Activated effector memory CD4-positive, alpha-beta T cell treated with Interleukin-2 at 50 U/mL for 16 hours (primary cell): Measurements from ENCODE around the gene LTB4R.

Experiments
- DNase-seq: peaks from one replicate; pipeline ENCODE4 v3.0.0-alpha.2; 2020

The LTB4R gene

DNA sequence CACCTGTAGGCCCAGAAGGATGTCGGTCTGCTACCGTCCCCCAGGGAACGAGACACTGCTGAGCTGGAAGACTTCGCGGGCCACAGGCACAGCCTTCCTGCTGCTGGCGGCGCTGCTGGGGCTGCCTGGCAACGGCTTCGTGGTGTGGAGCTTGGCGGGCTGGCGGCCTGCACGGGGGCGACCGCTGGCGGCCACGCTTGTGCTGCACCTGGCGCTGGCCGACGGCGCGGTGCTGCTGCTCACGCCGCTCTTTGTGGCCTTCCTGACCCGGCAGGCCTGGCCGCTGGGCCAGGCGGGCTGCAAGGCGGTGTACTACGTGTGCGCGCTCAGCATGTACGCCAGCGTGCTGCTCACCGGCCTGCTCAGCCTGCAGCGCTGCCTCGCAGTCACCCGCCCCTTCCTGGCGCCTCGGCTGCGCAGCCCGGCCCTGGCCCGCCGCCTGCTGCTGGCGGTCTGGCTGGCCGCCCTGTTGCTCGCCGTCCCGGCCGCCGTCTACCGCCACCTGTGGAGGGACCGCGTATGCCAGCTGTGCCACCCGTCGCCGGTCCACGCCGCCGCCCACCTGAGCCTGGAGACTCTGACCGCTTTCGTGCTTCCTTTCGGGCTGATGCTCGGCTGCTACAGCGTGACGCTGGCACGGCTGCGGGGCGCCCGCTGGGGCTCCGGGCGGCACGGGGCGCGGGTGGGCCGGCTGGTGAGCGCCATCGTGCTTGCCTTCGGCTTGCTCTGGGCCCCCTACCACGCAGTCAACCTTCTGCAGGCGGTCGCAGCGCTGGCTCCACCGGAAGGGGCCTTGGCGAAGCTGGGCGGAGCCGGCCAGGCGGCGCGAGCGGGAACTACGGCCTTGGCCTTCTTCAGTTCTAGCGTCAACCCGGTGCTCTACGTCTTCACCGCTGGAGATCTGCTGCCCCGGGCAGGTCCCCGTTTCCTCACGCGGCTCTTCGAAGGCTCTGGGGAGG is at the start of gene LTB4R:
Gene LTB4R, plus strand, starts transcription at position 857 of the 959 bp plus-strand sequence. CDS start 4,150 bp downstream, outside the sequence.
- DNase-seq: peak; percentile 64

DNA sequence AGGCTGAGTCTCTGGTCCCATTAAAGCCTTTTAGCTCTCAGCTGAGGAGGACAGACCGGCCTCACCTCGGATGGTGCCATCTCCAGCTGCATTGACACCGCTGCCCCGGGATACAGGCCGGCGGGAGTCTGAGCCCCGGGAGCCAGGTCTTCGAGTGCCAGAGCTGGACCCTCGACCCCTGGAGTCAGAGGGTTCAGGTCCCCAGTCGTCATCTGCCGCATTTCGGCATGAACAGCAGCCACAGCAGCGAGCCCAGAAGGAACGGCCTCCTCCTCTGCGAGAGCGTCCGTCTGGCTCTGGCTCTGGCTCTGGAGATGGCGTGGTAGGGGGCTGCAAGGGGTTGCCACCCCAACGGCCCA is 49.4 kb upstream of the LTB4R start:
- DNase-seq: no peak

DNA sequence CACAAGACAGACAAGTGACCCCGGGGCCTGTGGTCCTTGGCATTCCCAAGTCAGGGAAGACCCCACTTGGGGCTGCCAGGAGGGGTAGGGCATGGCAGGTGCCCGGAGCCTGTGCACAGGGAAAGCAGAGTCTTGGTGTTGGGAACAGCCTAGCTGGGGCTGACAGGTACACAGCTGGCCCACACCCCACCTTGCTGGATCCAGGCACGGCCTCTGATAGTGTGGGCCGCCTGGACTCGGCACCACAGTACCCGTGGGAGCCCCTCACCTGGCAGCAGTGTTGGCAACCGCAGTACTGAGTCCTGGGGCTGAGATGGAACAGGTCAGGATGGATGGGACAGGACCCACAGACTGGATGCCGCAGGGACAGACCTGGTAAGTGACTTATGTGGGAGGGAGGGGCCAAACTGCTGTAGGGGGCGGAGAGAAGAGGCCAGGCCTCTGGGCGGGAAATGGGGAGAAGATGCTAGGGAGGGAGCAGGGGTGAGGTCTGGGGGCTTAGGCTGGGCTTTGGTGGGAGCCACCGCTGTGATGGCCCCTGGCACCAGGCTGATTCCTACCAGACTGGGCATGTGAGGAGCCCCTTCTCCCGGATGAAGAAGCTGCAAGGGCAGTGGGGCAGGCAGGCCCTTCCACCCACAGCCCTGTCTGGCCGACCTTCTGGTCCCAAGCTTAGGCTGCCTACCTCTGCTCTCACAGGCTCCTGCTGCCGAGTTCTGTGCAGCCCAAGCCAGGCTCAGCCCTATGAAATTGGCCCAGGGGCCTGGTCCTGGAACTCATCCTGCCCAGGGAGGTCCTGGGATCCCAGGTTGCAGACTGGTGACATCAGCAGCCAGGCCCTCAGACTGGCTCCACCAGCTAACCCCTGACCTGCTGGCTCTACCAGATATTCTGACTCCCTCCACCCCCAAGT is 48.2 kb upstream of the LTB4R start, which contains the start of gene TGM1:
Gene TGM1, minus strand, starts transcription at position 357 of the 913 bp plus-strand sequence. CDS start 825 bp downstream, outside the sequence.
- DNase-seq: no peak

DNA sequence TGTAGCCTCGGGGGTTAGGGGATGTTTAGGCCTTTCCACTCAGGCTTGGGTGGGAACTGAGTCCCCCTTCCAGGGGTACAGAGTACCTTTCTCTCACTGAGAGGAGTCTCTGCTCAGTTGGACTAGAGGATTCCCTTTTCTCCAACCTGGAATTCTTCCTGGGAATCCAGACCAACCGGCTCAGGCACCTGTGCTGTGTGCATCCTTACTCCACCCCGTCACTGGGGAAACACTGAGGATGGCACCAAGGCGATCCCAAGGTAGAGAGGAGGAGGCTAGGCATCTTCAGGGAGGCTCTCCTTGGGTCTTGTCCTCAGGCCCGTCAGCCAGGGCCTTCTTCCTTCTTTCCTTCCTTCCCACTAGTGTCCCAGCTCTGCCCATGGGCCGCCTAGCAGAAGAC is 47.5 kb upstream of the LTB4R start:
- no peak for DNase-seq

GRCh38 chr14:24264298-24264697 is 47.0 kb upstream of the LTB4R start:
- no peak for DNase-seq

DNA sequence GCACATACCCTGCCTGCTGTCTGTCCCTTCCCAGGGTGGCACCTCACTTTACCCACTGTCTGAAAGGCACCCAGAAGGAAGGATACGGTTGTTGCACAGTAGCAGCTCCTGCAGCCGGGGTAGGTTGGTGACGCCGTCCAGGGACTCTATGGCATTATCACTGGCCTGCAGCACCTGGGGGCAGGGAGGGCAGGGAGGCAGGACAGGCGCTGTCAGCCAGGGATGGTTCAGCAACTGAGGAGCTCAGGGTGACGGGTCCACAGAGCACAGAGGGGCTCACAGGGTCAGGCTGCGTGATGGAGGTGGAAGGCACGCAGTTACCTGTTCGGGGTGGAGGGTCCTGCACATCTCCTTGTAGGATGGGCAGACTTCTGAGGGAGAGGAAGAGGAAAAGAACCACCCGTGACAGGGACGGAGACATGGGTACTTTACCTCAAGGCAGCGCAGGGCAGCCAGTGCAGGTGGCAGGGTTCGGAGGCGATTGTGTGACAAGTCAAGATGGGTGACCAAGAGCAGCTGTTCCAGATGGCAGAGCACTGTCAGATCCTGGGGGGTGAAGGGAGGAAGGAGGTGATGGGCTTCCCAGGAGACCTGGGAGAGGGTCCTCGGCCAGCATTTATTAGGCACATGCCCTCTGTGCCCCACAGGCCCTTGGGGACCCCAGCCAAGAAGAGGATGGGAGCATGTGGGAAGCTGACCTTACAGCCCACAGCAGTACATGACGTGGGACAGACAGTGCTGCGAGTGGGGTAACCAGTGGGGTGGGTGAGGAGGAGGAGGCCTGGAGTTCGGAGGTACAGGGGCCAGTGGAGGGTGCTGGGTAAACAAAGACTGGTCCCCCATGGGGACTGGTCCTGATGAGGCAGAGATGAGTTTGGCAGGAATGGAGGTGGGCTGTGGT is 44.7 kb upstream of the LTB4R start:
- no peak for DNase-seq

DNA sequence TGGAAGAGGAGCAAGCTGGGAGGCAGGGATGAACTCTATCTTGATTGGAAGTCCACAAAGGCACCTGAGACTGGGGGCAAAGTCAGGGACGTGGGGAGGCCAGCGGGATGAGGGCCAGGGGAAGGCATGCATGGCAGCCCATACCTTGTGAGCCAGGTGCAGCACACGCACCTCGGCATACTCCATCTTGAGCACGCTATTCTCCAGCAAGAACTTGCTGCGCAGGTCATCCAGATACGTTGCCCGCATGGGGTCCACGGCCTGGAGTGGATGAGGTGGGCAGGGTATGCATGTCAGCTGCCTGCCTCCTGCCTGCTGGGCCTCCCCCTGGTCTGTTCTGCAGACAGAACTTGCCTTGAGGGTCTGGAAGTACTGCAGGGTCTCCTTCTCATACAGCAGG is 43.8 kb upstream of the LTB4R start:
- DNase-seq: no peak

DNA sequence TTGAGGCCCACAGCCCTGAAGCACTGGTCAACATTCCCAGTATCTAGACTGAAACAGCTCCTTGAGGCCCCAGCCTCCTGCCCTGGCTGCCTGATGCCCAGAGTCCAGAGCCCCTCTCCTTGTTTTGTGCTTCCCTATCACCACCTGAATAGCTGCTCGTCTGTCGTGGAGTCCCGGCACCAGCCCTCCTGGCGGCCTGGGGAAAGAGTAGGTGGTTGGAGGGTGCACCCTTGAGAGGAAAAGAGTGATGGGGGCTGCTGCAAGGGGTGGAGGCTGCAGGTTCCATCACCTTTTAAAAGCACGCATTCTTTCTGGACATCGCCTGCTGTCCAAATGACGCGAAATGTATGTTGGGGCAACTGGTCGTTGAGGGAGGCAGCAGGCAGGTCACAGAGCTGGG is 43.1 kb upstream of the LTB4R start:
- no peak for DNase-seq

DNA sequence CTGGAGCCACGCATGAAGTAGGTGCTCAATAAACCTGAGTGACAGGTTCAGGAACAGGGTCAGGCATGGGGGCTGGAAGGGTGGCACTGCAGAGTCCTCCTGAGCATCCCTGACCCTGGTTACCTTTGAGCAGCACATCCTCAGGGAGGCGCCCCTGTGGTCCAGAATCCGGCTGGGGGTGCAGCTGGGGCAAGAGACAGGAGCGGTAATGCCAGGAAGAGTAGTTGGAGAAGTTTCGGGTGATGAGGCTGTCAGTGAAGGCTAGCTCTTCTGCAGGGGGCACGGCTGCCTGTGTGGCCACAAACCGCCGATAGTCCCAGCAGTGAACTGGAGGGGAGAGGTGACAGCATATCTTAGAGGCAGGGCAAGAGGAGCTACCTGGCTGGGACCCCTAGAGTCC is 41.9 kb upstream of the LTB4R start:
- DNase-seq: no peak

GRCh38 chr14:24269910-24270536 is 41.3 kb upstream of the LTB4R start:
- DNase-seq: no peak

GRCh38 chr14:24270537-24271133 is 40.7 kb upstream of the LTB4R start:
- DNase-seq: no peak

- peak; percentile 92 for DNase-seq
These were observed 40.0 kb upstream of the LTB4R start, which contains the start of gene RABGGTA for GRCh38 chr14:24271134-24271833. RABGGTA (minus strand) TSS chr14:24271597; CDS start chr14:24271115, 482 bp downstream.

DNA sequence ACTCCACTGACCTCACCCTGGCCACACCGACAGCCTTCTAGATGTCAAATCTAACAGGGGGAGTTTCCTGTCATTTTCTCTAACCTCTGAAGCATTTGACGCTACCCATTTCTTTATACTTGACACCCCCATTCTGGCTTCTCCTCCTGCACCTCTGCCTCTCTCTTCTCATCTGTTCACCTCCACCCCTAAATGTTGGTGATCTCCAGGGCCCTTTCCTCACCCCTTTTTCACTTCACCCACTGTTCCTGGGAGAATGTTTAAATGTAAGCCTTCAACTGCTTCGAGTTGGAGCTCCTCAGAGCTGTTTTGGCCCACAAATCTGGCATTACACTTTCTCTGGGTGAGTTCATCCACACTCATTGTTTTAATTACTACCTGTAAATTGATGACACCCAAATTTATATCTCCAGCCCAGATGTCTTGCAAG is 39.5 kb upstream of the LTB4R start:
- DNase-seq: no peak

DNA sequence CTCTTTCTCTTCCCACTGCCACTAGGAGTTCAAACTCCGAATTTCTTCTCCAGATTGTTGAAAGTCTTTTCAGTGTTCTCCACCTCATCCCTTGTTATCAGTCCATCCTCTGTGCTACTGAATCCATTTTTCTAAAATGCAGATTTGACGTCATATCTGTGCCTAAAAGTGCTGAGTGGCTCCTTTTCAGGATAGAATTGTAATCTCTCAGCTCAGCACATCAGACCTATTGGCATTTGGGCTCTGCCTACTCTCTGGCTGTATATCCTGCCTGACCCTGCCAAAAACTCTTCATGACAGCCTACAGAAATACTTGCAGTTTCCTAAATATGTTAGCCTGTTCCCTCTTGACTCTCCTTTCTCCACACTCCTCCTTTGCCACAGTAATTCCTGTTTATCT is 38.8 kb upstream of the LTB4R start:
- DNase-seq: no peak

- no peak for DNase-seq
These were observed 37.8 kb upstream of the LTB4R start for GRCh38 chr14:24273422-24273998.

DNA sequence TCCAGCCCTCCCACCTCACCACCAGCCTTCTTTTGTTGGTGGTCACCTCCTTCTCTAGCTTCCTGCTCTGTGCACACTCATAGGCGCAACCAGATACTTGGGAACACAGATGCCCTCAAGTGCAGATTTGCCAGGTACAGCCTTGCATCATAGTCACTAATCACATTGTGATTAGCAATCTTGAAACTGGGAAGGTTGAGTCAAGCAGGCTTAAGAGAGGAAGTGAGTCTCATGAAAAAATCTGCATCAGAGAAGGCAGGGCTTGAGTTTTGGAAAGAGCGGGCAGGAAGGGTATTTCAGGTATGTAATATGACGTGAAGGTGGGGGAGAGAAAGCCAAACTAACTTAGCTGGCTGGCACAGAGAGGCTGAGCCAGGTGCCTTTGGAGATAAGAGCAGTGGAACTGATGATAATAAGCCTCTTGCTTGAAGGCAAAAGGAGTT is 37.2 kb upstream of the LTB4R start:
- DNase-seq: no peak

DNA sequence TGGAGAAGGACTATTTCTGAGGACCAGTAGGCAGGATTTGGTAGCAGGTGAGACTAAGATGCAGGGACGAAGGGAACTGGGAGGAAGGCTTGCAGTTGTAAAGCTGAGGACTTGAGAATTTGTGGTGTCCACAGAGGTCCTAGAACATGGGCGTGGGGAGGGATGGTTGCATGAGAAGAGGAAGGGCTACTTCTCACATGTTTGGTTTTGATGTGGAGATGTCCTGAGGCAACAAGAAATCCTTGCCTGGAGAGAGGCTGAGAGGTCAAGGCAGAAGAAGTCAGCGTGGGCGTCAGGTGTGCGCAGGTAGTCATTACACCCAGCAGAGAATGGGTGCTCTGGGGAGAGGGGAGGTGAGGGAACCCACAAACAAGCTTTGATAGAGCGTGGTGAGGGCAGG is 34.2 kb upstream of the LTB4R start:
- no peak for DNase-seq

- DNase-seq: no peak
These were observed 33.5 kb upstream of the LTB4R start for GRCh38 chr14:24277606-24278321.

- DNase-seq: no peak
These were observed 32.9 kb upstream of the LTB4R start for GRCh38 chr14:24278424-24278823.
